SK-N-SH treated with all-trans-retinoic acid at 6 μM for 48 hours (cell line): Measurements from ENCODE around the gene DMAC2.

Experiments
- ATAC-seq: fragments of 200-7000 bp; cut with Tn5 transposase; 3 replicates; pipeline ENCODE4 v1.9.1; 2020; ENCODE audit warnings: mild to moderate bottlenecking, moderate library complexity
- BACH2 ChIP-seq: fragments of 250-450 bp; sonication (Bioruptor Pico); IDR thresholded peaks from 2 replicates; pipeline ENCODE4 v1.9.0; 2021; ENCODE audit warnings: mild to moderate bottlenecking, borderline replicate concordance
- CSDC2 ChIP-seq: fragments of 250-450 bp; sonication (Bioruptor Pico); IDR thresholded peaks from 2 replicates; pipeline ENCODE4 v1.5.0; 2020; ENCODE audit warnings: mild to moderate bottlenecking, moderate library complexity
- GLIS3 ChIP-seq: fragments of 250-450 bp; sonication (Bioruptor Pico); IDR thresholded peaks from 2 replicates; pipeline ENCODE4 v1.5.0; 2020; ENCODE audit warnings: mild to moderate bottlenecking, moderate library complexity
- OSR1 ChIP-seq: fragments of 250-450 bp; sonication (Bioruptor Pico); IDR thresholded peaks from 2 replicates; pipeline ENCODE4 v1.8.0; 2022; ENCODE audit warnings: moderate library complexity, mild to moderate bottlenecking, inconsistent platforms
- PATZ1 ChIP-seq: fragments of 250-450 bp; sonication (Bioruptor Pico); IDR thresholded peaks from 2 replicates; pipeline ENCODE4 v1.8.0; 2020; ENCODE audit warnings: mild to moderate bottlenecking, moderate library complexity, borderline replicate concordance
- PPARA ChIP-seq: fragments of 250-450 bp; sonication (Bioruptor Pico); IDR thresholded peaks from 2 replicates; pipeline ENCODE4 v1.5.0; 2020; ENCODE audit warnings: mild to moderate bottlenecking, borderline replicate concordance
- SNAI2 ChIP-seq: fragments of 250-450 bp; sonication (Bioruptor Pico); IDR thresholded peaks from 2 replicates; pipeline ENCODE4 v1.5.0; 2020; ENCODE audit warnings: mild to moderate bottlenecking, moderate library complexity
- TCF4 ChIP-seq: fragments of 250-450 bp; sonication (Bioruptor Pico); IDR thresholded peaks from 2 replicates; pipeline ENCODE4 v1.8.0; 2021; ENCODE audit warnings: mild to moderate bottlenecking, moderate library complexity, borderline replicate concordance
- TOX ChIP-seq: fragments of 250-450 bp; sonication (Bioruptor Pico); IDR thresholded peaks from 2 replicates; pipeline ENCODE4 v1.8.0; 2021; ENCODE audit warnings: mild to moderate bottlenecking, moderate library complexity, borderline replicate concordance
- TSHZ2 ChIP-seq: fragments of 250-450 bp; sonication (Bioruptor Pico); IDR thresholded peaks from 2 replicates; pipeline ENCODE4 v1.5.0; 2020; ENCODE audit warnings: mild to moderate bottlenecking, moderate library complexity
- ZC3H10 ChIP-seq: fragments of 250-450 bp; sonication (Bioruptor Pico); IDR thresholded peaks from 2 replicates; pipeline ENCODE4 v1.5.1; 2021; ENCODE audit warnings: mild to moderate bottlenecking, moderate library complexity
- ZNF565 ChIP-seq: fragments of 450-650 bp; formaldehyde crosslinking; conservative IDR thresholded peaks from 2 replicates; pipeline ENCODE4 v1.5.0; 2020; ENCODE audit warnings: low read depth, mild to moderate bottlenecking, moderate library complexity
- ZNF70 ChIP-seq: fragments of 450-650 bp; formaldehyde crosslinking; IDR thresholded peaks from 2 replicates; pipeline ENCODE4 v1.5.0; 2020; ENCODE audit warnings: mild to moderate bottlenecking, moderate library complexity
- TF ChIP-seq, protein P1 (sequence below): fragments of 250-450 bp; sonication (Bioruptor Pico); IDR thresholded peaks from 2 replicates; pipeline ENCODE4 v1.5.1; 2021; ENCODE audit warnings: mild to moderate bottlenecking, moderate library complexity
- TF ChIP-seq, protein P2 (sequence below): fragments of 250-450 bp; sonication (Bioruptor Pico); IDR thresholded peaks from 2 replicates; pipeline ENCODE4 v1.5.1; 2020; ENCODE audit warnings: low read depth, mild to moderate bottlenecking, moderate library complexity
- TF ChIP-seq, protein P3 (sequence below): fragments of 250-450 bp; sonication (Bioruptor Pico); IDR thresholded peaks from 2 replicates; pipeline ENCODE4 v1.8.0; 2021; ENCODE audit warnings: low read depth, mild to moderate bottlenecking, moderate library complexity, borderline replicate concordance

The DMAC2 gene

DNA sequence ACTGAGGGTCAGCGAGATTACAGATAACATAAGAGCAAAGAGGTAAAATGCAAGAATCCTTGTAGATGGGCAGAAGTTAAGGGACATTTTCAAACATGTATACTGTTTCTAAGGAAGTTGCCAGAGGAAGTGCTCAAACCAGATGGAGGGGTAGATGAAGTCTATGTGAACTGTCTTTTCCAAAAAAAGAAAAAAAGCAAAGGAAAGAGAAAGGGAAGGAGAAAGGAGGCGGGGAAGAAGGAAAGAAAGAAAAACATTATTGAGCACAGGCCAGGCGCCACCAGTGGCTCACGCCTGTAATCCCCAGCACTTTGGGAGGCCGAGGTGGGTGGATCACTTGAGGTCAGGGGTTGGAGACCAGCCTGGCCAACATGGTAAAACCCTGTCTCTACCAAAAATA is 5.3 kb downstream of the DMAC2 start:
- TF ChIP-seq, protein P1, sequence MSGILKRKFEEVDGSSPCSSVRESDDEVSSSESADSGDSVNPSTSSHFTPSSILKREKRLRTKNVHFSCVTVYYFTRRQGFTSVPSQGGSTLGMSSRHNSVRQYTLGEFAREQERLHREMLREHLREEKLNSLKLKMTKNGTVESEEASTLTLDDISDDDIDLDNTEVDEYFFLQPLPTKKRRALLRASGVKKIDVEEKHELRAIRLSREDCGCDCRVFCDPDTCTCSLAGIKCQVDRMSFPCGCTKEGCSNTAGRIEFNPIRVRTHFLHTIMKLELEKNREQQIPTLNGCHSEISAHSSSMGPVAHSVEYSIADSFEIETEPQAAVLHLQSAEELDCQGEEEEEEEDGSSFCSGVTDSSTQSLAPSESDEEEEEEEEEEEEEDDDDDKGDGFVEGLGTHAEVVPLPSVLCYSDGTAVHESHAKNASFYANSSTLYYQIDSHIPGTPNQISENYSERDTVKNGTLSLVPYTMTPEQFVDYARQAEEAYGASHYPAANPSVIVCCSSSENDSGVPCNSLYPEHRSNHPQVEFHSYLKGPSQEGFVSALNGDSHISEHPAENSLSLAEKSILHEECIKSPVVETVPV (CRISPR knock-in tag) = no peak
- no peak for ATAC-seq

GRCh38 chr19:41433171-41433570 is 6.5 kb downstream of the DMAC2 start:
- no peak for ATAC-seq
- no peak for TF ChIP-seq TSHZ2 (CRISPR knock-in tag)
- TF ChIP-seq SNAI2 (CRISPR knock-in tag) = no peak
- no peak for TF ChIP-seq ZC3H10
- no peak for TF ChIP-seq PATZ1 (CRISPR knock-in tag)
- TF ChIP-seq, protein P2, sequence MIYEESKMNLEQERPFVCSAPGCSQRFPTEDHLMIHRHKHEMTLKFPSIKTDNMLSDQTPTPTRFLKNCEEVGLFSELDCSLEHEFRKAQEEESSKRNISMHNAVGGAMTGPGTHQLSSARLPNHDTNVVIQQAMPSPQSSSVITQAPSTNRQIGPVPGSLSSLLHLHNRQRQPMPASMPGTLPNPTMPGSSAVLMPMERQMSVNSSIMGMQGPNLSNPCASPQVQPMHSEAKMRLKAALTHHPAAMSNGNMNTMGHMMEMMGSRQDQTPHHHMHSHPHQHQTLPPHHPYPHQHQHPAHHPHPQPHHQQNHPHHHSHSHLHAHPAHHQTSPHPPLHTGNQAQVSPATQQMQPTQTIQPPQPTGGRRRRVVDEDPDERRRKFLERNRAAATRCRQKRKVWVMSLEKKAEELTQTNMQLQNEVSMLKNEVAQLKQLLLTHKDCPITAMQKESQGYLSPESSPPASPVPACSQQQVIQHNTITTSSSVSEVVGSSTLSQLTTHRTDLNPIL (CRISPR knock-in tag) = no peak
- no peak for TF ChIP-seq BACH2 (CRISPR knock-in tag)
- TF ChIP-seq OSR1 (CRISPR knock-in tag) = no peak
- TF ChIP-seq, protein P3, sequence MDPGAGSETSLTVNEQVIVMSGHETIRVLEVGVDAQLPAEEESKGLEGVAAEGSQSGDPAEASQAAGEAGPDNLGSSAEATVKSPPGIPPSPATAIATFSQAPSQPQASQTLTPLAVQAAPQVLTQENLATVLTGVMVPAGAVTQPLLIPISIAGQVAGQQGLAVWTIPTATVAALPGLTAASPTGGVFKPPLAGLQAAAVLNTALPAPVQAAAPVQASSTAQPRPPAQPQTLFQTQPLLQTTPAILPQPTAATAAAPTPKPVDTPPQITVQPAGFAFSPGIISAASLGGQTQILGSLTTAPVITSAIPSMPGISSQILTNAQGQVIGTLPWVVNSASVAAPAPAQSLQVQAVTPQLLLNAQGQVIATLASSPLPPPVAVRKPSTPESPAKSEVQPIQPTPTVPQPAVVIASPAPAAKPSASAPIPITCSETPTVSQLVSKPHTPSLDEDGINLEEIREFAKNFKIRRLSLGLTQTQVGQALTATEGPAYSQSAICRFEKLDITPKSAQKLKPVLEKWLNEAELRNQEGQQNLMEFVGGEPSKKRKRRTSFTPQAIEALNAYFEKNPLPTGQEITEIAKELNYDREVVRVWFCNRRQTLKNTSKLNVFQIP = no peak
- TF ChIP-seq ZNF70 (CRISPR knock-in tag) = no peak

GRCh38 chr19:41431426-41432386 is 8.0 kb downstream of the DMAC2 start:
- TF ChIP-seq SNAI2 (CRISPR knock-in tag) (no peak), TSHZ2 (CRISPR knock-in tag) (no peak), TOX (no peak), CSDC2 (CRISPR knock-in tag) (no peak), TCF4 (no peak), GLIS3 (CRISPR knock-in tag) (no peak), BACH2 (CRISPR knock-in tag) (no peak), ZNF565 (CRISPR knock-in tag) (no peak), ZC3H10 (no peak), PPARA (CRISPR knock-in tag) (no peak), OSR1 (CRISPR knock-in tag) (no peak)
- TF ChIP-seq, protein P2 (CRISPR knock-in tag) = no peak
- no peak for ATAC-seq
